Tibial nerve (tissue), 4 donors: Measurements from ENCODE around the gene ADCY4. TPM values are rescaled to one million over a fixed set of nuclear protein-coding genes. Genes with fewer than 3 reads are reported as not detected.
"Not testable (repeated sequence)": the region's sequence is repeated elsewhere in the genome, so short reads cannot be mapped to it uniquely, and the experiment has no call there.

Experiments used
- DNase-seq, 2 donors: peaks; one replicate each; pipeline ENCODE4 v3.0.0-alpha.2; 2019; ENCODE audit warnings: low spot score in 2 of 2
- H3K27ac ChIP-seq, 4 donors: fragments of 200-600 bp; sonication (generic) in 3 of 4; one replicate each; pipeline ENCODE4 v1.5.1; 2017 to 2019; ENCODE audit warnings: mild to moderate bottlenecking in 1 of 4
- H3K27me3 ChIP-seq, 2 donors: fragments of 200-600 bp; sonication (generic) in 1 of 2; one replicate each; pipeline versions ENCODE4 v1.5.1 to v1.6.0; 2017 to 2019
- H3K36me3 ChIP-seq, 3 donors: fragments of 200-600 bp; sonication (generic); one replicate each; pipeline ENCODE4 v1.5.1; 2018 to 2019
- H3K4me1 ChIP-seq, 4 donors: fragments of 200-600 bp; sonication (generic) in 3 of 4; one replicate each; pipeline ENCODE4 v1.5.1; 2017 to 2019
- H3K4me3 ChIP-seq, 4 donors: fragments of 200-600 bp; sonication (generic) in 3 of 4; one replicate each; pipeline ENCODE4 v1.5.1; 2017 to 2019; ENCODE audit warnings: mild to moderate bottlenecking in 1 of 4, moderate library complexity in 1 of 4
- H3K9me3 ChIP-seq, 4 donors: fragments of 200-600 bp; sonication (generic) in 3 of 4; one replicate each; pipeline ENCODE4 v1.5.1; 2017 to 2019
- EP300 ChIP-seq, 2 donors: sonication (generic); formaldehyde crosslinking; IDR thresholded peaks; one replicate each; pipeline ENCODE4 v1.6.1; 2017; ENCODE audit warnings: antibody characterized with exemption in 2 of 2, mild to moderate bottlenecking in 1 of 2
- POLR2A ChIP-seq, 2 donors: fragments of 450-650 bp; IDR thresholded peaks; one replicate each; pipeline ENCODE4 v1.6.1; 2017; ENCODE audit warnings: antibody characterized with exemption in 2 of 2, mild to moderate bottlenecking in 2 of 2, moderate library complexity in 2 of 2
- WGBS, 2 donors: methylation state at CpG; one replicate each; pipeline ENCODE4 v1.1.5; 2018; 5-methylcytosine and 5-hydroxymethylcytosine counted together
- total RNA-seq, 4 donors: library from RNA; depleted of rRNA; stranded (reverse); fragments of >200 nt; gene quantifications; one replicate each; pipeline ENCODE4 v1.1.0, GENCODE V29; 2016
- TF ChIP-seq, protein P1 (sequence below), 5 experiments: fragments of 200-600 bp in 3 of 5; fragments of 450-650 bp in 2 of 5; sonication (generic) in 3 of 5; IDR thresholded peaks; one replicate each; pipeline ENCODE4 v1.5.1; 2016 to 2019; ENCODE audit warnings: antibody characterized with exemption in 5 of 5, mild to moderate bottlenecking in 3 of 5, moderate library complexity in 2 of 5

Gene ADCY4
- total RNA-seq, 4 donors from 2014 or later, result 32.0 to 68.1 (median 53.2) TPM

DNA sequence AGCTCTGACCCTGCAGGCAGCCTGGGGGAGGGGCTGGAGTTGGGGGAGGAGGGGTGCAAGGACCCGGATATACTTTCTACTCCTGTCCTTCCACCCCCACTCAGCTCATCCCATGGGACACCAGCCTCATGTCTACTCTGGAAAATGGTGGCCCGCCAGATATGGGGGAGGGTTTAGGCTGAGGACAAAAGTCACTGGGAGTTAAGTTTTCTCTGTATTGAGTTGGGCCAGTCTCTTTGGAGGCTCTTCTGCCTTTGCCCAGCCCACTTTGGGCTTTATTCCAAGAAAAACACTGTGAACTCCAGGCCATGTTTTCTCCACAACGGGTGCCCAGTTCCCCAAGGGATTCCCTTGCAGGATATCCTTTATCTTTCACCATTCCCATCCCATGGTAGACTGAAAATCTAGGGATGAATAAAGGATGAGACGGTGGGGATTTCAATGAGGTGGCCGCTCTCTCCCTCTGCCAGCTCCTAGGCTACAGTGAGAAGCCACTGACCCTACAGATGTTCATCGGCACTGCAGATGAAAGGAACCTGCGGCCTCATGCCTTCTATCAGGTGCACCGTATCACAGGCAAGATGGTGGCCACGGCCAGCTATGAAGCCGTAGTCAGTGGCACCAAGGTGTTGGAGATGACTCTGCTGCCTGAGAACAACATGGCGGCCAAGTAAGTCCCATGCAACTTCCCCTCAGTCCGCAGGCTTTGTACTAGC, 38.0 kb upstream of the ADCY4 start:
- no peak for DNase-seq
- H3K9me3 ChIP-seq, result no peaks in the 10 kb centered on the region
- H3K27ac ChIP-seq, result no peak overlapping the region
- H3K4me3 ChIP-seq, result no peak overlapping the region
- TF ChIP-seq, protein P1, sequence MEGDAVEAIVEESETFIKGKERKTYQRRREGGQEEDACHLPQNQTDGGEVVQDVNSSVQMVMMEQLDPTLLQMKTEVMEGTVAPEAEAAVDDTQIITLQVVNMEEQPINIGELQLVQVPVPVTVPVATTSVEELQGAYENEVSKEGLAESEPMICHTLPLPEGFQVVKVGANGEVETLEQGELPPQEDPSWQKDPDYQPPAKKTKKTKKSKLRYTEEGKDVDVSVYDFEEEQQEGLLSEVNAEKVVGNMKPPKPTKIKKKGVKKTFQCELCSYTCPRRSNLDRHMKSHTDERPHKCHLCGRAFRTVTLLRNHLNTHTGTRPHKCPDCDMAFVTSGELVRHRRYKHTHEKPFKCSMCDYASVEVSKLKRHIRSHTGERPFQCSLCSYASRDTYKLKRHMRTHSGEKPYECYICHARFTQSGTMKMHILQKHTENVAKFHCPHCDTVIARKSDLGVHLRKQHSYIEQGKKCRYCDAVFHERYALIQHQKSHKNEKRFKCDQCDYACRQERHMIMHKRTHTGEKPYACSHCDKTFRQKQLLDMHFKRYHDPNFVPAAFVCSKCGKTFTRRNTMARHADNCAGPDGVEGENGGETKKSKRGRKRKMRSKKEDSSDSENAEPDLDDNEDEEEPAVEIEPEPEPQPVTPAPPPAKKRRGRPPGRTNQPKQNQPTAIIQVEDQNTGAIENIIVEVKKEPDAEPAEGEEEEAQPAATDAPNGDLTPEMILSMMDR (IDR thresholded peaks at IDR 0.05), result no peak
- TF ChIP-seq EP300 (IDR thresholded peaks at IDR 0.05), result no peak
- no peak for TF ChIP-seq POLR2A (IDR thresholded peaks at IDR 0.05)
- no peaks in the 10 kb centered on the region for H3K27me3 ChIP-seq
- H3K4me1 ChIP-seq, result peaks cover 0 to 22% (median 2%) of the 10 kb centered on the region in 4 donors
- H3K36me3 ChIP-seq, result peaks cover 0 to 58% (median 0%) of the 10 kb centered on the region in 3 donors
- WGBS, 2 donors, result 74 to 80% methylated on average over 12 of the region's 12 CpGs

- H3K4me1 ChIP-seq, result peaks cover 0 to 35% (median 6%) of the 10 kb centered on the region in 4 donors
- DNase-seq, H3K9me3 ChIP-seq, H3K27me3 ChIP-seq, H3K4me3 ChIP-seq: not testable (repeated sequence)
- peaks cover 0 to 51% (median 0%) of the 10 kb centered on the region in 3 donors for H3K36me3 ChIP-seq
- H3K27ac ChIP-seq, result peak overlapping the region in 1 of 4 donors; percentile 15
- WGBS, 2 donors, result 85 to 88% methylated on average over 3 of the region's 3 CpGs
Measured at GRCh38 chr14:24371605-24372004, 36.7 kb upstream of the ADCY4 start.

DNA sequence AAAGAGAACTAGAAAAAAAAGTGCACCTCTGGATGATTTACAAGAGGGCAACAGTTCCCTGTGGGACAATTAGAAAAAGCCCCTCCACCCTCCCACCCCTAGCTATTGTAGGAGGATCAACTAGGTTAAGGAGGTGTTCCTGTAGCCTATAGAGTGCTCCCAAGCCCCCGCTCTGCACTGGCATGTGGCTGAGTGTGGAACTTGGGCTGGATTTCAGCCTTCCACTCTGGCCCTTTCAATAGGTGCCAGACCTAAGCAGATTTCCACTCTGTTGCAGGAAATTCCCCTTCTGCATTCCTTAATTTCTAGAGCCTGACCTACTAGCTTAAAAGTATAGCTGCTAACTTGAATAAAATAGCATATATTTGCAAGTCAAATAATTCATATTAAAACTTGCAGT, 35.9 kb upstream of the ADCY4 start:
- H3K4me3 ChIP-seq, result no peak overlapping the region
- H3K4me1 ChIP-seq, result peaks cover 0 to 41% (median 9%) of the 10 kb centered on the region in 4 donors
- no peaks in the 10 kb centered on the region for H3K27me3 ChIP-seq
- no peak for DNase-seq
- 56 to 62% methylated on average over 1 of the region's 1 CpG for WGBS, 2 donors
- no peaks in the 10 kb centered on the region for H3K9me3 ChIP-seq
- TF ChIP-seq EP300 (IDR thresholded peaks at IDR 0.05) (no peak), POLR2A (IDR thresholded peaks at IDR 0.05) (no peak)
- TF ChIP-seq, protein P1 (IDR thresholded peaks at IDR 0.05), result no peak
- H3K27ac ChIP-seq, result no peak overlapping the region
- H3K36me3 ChIP-seq, result peaks cover 0 to 43% (median 0%) of the 10 kb centered on the region in 3 donors

GRCh38 chr14:24369907-24370687, 35.2 kb upstream of the ADCY4 start:
- WGBS, 2 donors, result 81 to 84% methylated on average over 27 to 28 of the region's 32 CpGs
- Histone ChIP-seq H3K36me3 (peaks cover 0 to 36% (median 0%) of the 10 kb centered on the region in 3 donors), H3K27ac (peak overlapping the region in 2 of 4 donors; percentile 94), H3K27me3 (no peaks in the 10 kb centered on the region), H3K4me3 (peak overlapping the region in 1 of 4 donors; percentile 63), H3K9me3 (no peaks in the 10 kb centered on the region), H3K4me1 (peaks cover 0 to 47% (median 11%) of the 10 kb centered on the region in 4 donors)
- TF ChIP-seq, protein P1 (IDR thresholded peaks at IDR 0.05), result no peak
- TF ChIP-seq EP300 (IDR thresholded peaks at IDR 0.05), result no peak
- no peak for DNase-seq

DNA sequence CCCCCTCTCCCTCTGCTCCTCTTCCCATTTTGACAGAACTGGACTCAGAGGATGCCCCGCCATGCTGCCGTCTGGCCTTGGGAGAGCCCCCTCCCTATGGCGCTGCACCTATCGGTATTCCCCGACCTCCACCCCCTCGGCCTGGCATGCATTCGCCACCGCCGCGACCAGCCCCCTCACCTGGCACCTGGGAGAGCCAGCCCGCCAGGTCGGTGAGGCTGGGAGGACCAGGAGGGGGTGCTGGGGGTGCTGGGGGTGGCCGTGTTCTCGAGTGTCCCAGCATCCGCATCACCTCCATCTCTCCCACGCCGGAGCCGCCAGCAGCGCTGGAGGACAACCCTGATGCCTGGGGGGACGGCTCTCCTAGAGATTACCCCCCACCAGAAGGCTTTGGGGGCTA, 34.6 kb upstream of the ADCY4 start:
- Histone ChIP-seq H3K4me1 (peaks cover 0 to 51% (median 11%) of the 10 kb centered on the region in 4 donors), H3K4me3 (peak overlapping the region in 1 of 4 donors; percentile 63), H3K36me3 (peaks cover 0 to 30% (median 0%) of the 10 kb centered on the region in 3 donors), H3K9me3 (no peaks in the 10 kb centered on the region), H3K27ac (peak overlapping the region in 3 of 4 donors; percentile 86 to 94 (median 94)), H3K27me3 (no peaks in the 10 kb centered on the region)
- TF ChIP-seq POLR2A (IDR thresholded peaks at IDR 0.05) (no peak), EP300 (IDR thresholded peaks at IDR 0.05) (no peak)
- TF ChIP-seq, protein P1 (IDR thresholded peaks at IDR 0.05), result no peak
- DNase-seq, result no peak
- 77 to 80% methylated on average over 18 to 20 of the region's 20 CpGs for WGBS, 2 donors
